GDM1 (cell line): ENCODE data around the gene DCTN4.
"Not testable (repeated sequence)": the region's sequence is repeated elsewhere in the genome, so short reads cannot be mapped to it uniquely, and the experiment has no call there.

Experiments used
- DNase-seq: peaks from one replicate; lab custom pipeline; 2025; lab: John Stamatoyannopoulos, UW

Gene DCTN4

DNA sequence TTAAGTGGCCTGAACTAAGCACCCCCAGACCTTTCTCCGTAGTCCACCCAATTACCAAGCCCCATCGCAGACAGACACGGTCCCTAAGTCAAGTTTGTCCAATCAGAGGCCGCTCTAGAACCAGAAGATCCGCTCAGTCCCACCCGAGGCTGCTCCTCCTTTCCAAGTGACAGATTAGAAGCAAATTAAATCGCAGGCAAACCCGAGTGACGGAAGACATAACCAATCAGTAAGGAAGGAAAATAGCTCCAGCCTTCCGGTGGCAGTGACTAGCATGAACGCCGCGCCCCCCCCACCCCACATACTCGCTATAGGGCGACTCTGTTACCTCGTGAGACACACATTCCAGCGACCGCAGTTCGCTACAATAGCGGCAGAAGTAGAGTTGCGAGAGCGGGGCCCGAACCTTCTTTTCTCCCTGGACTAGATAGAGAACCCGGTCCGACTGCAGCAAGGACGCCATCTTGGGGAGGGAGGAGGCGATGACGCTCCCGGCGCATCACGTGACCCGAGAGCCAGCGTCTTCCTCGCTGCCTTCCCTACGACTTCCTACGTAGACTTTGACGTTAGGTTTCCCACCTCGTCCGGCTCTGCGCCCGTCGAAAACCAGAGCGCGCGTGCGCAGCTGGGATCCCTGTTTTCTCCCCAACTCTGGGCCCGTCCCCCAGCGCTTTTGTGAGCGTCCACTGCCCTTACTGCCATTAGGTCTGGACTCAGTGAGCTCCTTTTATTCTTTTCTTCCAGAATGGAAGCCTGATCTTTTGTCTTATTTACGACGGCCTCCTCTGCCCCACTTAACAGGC is at the start of gene DCTN4:
Gene DCTN4, minus strand, starts transcription at position 487 of the 803 bp plus-strand sequence. Its CDS starts 24 bp downstream, at position 463.
- peak; percentile 95 for DNase-seq

DNA sequence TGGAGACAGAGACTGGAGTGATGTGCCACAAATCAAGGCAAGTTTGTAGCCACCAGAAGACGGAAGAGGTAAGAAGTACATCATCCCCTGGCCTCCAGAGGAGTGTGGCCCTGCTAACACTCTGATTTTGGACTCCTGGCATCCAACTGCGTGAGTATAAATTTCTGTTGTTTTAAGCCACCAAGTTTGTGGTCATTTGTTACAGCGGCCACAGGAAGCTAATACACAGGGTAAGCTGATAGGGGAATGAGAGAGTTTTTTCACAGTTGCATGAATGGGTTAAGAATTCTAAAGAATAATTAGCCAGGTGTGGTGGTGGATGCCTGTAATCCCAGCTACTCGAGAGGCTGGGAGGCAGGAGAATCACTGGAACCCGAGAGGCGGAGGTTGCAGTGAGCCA is 45.6 kb upstream of the DCTN4 start:
- DNase-seq = no peak

DNA sequence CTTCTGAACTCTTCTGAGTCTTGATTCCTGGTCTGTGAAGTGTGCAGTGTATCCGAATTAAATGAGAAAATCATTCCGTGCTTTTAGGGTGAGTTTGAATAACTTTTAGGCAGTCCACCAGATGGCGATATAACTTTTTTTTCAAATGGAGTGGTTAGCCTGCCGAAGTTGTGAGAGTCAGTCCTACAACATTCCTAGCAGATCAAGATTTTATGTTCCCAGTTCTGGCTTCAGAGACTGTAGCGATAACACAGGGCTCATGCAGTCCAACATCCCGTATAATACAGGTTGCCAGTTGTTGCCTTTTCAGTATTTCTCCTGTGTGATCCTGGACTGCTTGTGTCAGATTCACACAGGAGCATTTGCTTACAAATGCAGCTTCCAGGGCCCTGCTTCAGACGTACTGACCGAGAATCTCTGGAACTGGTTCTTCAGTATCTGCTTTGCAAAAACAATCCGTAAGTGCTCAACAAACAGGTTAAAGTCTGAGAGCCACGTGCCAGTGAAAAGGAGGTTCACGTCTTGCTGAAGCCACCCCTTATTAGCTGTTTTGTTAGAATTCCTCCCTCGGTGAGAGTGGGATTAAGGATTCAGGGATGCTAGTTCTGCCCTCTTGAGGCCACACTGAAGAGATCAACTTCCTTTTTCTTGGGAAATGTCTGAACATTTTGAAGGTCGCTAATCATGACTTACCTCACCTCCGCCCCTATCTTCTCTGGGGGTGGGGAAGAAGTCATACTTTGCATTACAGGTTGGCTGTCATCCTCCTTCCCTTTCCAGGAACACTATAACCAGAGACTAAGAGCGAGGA is 42.5 kb upstream of the DCTN4 start:
- DNase-seq = peak; percentile 3

DNA sequence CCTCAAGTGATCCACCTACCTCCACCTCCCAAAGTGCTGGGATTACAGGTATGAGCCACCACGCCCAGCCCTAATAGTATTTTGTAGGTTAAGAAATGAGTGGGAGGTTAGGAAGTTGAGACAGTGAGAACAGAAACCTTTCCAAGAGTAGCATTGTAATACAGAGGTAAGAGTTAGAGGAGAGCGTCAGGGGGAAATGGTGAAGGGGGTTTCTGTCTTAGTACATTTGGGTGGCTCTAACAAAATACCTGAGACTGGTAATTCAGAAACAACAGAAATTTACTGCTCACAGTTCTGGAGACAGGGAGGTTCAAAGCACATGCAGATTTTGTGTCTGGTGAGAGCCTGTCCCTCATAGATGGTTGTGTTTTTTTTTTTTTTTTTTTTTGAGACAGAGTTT is 38.6 kb upstream of the DCTN4 start:
- DNase-seq = no peak

DNA sequence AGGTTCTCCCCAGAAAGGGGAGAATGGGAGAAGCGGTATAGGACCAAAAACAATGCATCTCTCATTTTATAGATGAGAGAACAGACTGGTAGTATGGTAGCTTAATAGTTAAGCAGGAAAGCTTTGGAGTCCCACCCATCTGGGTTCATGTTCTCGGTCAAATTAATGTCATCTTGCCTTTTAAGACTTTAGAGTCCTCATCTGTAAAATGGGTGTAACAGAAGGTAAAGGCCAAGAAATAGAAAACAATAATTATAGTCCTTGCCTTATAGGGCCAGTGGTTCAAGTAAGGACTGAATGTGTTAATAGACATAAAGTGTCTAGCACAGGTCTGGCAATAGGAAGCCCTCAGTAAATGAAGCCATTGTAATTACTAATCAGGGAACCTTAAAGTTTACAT is 36.1 kb upstream of the DCTN4 start:
- DNase-seq = no peak

DNA sequence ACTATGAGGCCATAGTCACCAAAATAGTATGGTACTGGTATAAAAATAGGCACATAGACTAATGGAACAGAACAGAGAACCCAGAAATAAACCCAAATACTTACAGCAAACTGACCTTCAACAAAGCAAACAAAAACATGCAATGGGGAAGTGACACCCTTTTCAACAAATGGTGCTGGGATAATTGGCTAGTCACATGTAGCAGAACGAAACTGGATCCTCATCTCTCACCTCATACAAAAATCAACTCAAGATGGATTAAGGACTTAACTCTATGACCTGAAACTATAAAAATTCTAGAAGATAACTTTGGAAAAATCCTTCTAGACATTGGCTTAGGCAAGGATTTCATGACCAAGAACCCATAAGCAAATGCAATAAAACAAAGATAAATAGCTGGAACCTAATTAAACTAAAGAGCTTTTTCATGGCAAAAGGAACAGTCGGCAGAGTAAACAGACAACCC is 34.6 kb upstream of the DCTN4 start:
- not testable (repeated sequence) for DNase-seq

DNA sequence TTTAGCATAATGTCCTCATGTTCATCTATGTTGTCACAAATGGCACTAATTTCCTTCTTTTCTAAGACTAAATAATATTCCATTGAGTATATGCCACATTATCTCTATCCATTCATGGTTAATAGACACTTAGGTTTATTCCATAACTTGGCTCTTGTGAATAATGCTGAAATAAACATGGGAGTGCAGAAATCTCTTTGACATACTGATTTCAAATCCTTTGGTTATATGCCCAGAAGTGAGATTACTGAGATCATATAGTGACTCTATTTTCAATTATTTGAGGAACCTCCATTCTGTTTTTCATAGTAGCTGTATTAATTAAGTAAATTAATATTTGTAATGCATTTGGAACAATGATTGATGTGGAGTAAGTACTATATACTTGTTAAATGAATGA is 32.7 kb upstream of the DCTN4 start:
- DNase-seq = no peak

DNA sequence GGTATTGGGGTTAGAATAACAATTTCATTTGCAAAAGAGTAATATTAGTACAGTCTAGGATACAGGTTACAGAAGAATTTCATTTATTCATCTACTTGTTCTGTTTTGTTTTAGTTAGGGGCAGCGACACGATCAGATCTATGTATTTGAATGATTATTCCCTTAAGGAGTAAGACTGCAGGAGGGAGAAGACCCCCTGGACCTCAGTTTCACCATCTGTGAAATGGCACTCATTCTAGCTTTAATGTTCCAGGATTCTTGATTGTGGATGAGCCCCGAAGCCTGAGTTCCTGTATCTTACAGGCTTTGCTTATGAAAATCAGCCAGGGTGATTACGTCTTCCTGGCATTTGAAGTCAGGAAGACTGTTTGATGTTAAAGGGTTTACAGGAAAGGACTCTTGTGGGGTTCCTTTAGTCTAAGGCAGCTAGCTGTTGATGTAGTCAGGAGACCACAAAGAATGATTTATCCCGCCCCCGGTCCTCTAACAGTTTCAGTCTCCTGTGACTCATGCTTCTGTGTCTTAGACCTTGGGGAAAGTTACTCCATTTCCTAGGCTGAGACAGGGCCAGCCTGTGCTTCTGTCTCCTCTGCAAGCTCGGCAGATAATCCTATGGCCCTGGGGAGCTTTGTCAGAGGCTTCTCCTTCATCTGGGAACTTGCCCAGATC is 31.3 kb upstream of the DCTN4 start:
- peak; percentile 81 for DNase-seq

DNA sequence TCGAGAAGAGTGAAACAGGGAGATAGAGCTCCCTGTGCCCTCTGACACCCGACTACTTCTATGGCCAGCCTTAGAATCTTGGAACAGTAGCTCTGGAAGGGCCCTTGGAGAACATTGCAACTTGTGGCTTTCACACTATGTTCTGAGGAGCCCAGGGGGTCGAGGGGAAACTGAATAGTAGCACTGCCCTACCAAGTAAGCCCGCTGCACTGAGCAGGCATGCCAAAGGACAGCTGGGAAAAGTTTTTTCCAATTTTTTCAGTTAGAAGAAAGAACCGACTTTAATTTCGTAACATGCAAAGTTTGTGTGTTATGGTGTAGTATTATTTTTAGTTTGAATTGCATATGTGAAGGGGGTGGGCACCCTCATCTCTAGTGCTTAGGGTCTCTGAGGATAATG is 30.6 kb upstream of the DCTN4 start:
- DNase-seq = no peak

DNA sequence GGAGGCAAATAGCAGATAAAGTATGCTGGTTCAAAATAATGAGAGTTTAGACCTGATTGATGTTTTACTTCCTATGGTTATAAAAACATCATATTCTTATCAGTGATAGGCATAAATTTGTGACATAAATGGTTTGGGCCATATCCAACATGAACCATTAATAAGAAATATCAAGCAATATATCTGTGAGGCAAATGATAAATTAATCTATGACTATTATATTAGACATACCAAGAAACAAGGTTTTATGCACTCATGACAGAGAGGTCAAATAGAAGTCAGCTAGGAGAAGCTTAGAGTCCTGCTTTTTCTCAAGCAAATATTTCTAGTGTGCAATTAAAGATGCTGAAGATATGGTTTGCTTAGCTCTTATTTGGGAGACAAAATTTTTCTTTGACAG is 30.2 kb upstream of the DCTN4 start:
- DNase-seq = no peak

DNA sequence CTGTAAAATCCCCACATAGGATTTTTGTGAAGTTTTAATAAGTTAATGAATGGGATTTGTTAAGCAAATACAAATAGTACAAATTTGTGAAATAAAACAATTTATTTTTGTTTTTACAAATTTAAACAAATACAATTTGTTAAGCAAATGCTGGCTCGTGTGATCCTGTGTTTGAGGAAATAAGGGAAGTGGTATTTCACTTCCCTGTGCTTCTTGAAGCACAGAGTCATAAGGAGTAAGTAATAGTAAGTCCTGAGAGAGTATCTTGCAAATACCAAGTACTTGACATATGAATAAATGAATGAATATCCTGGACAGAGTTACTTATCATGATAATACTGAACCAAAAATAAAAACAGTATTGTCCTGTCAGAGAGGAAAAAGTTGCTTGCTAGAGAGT is 28.8 kb upstream of the DCTN4 start:
- peak; percentile 29 for DNase-seq

DNA sequence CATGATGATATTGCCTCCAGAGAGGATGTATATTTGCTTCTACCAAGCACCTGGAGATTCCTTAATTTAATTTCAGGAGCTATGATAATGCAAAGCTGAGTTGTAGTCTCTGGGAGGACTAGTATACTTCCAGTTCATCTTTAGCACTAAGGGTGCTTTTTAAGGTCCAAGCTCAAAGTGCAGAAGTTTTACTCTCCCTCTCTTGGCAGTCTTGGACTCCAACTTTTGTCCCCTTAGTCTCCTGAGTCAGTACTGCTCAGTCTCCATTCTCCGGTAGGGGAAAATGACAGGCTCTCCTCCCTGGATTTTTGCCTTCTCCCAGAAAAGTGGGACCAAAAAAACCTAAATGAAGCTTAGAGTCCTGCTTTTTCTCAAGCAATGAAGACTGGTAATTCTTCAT is 28.1 kb upstream of the DCTN4 start:
- DNase-seq = no peak

DNA sequence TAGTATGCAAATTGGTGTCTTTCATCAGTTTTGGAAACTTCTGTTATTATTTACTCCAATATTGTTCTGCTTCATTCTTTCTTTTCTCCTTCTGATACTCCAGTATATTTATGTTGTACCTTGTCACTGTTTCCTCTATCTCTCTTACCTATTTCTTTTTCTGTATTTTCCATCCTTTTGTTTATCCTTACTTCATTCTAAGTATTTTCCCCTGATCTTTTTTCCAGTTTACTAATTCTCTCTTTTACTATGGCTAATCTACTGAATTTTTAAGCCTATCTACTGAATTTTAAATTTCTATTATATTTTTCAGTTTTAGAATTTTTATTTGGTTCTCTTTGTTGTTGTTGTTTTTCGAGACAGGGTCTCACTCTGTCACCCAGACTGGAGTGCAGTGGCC is 27.1 kb upstream of the DCTN4 start:
- no peak for DNase-seq

DNA sequence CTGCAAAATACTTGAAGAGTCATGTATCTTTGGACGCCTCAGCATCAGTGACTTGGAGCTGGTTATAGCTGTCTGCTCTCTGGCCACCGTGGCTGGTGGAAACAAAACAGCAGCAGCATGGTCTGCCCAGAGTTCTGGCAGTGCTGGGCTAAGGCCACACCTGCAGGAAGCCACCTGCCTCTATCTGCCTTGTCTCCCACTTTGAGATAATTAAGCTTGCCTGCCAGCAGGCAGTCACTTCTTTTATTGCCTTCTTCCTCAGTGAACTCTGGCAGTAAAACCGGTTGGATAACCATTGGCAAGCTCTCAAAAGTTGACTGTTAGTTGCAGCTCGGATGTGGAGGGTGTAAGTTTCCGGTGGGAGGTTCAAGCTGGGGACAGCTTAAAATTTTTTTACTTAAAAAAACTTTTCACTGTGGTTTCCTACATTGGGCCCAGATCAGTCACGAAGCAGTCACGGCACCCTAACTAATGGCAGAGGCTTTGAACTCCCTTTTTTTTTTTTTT is 24.7 kb upstream of the DCTN4 start:
- peak; percentile 87 for DNase-seq

DNA sequence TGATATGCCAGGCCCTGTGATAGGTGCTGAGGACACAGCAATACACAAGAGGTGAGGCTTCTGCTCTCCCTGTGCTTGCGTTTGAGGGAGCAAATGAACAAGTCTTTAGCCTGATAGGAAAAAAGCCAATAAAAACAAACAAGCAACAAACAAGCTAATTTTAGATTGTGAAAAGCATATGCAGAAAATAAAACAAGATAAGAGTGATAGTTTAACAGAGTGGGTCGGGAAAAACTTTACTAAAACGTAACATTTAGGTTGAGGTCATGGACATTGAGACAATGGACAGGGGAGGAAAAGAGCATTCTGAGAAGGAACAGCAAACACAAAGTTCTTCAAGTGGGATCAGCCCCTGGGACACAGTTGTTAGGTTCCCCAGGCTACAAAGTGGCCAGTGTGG is 24.0 kb upstream of the DCTN4 start:
- no peak for DNase-seq

DNA sequence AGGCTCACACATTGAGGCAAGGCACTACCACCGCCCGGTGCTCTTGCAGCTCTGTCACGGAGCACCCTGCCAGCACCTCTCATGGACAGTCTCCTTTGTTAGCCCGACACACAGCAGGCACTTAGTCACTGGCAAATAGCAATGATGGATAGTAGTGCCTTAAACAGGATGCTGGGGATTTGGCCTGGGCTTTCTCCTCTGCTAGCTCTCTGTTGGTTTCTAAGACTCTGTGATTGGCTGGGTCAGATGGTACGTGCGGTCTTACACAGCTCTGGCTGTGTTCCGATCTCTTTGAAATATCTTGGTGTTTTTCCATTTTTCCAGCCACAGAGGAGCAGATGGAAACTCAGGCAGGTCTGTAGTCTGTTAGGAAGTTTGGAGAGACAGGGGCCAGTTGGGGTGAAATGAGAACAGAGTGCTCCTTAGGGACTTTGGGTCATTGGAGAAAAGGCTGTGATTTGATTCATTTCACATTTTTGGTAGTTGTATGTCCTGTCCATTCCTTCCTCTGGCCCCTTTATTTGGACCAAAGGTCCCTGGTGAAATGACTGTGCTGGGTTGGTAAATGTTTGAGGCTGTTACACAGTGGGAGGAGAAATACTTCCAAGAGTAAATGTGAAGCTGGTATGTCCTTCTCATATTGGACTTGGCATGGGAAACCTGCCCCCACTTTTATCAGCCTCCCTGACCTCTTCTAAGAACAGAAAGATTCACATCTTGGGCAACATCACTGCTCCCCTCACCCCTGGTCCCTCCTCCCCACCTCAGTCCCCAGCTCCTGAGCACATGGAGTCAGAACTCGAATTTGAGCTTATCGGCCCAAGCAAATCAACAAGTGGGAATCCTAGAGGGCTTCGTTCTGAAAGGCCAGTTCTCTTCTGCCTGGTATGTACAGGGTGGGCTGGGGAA is 23.1 kb upstream of the DCTN4 start:
- no peak for DNase-seq

DNA sequence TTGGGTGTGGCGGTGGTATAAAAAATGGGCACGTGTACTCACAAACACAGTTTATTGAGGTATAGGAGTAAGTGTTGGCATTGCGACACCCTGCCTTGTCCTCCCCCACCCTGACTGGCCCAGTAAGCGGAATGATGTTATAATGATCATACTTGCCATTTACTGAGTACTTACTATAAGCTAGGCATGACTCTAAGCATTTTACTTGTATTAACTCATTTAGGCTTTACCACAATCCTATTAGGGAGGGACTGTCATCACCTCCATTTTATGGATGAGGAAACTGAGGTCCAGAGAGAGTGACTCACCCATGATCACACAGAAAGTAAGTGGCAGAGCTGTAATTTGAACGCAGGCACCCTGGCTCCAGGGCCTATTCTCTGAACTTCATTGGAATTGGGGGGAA is 22.0 kb upstream of the DCTN4 start:
- DNase-seq = no peak

DNA sequence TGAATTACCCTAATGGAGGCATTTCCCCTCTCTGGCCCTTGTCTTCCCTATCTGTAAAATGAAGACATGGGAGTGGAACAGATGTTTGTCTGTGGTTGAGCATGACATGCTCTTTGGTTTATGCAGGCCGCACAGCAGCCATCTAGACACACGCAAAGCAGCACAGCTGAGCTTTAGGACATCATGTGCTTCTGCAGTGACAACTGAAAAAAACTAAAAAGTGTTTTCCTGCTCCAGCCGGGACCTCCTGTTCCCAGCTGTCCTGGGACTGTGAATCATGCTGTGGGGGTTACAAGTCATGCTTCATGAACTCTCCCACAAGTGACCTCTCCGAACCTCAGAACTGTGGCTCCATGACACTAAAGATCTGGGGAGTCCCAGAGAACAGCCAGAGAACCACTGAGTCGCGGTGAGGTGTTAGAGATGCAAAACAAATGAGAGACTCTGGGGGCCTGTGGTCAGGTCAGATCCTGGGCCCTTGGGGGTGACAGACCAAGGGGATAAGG is 21.4 kb upstream of the DCTN4 start:
- DNase-seq = peak; percentile 9

DNA sequence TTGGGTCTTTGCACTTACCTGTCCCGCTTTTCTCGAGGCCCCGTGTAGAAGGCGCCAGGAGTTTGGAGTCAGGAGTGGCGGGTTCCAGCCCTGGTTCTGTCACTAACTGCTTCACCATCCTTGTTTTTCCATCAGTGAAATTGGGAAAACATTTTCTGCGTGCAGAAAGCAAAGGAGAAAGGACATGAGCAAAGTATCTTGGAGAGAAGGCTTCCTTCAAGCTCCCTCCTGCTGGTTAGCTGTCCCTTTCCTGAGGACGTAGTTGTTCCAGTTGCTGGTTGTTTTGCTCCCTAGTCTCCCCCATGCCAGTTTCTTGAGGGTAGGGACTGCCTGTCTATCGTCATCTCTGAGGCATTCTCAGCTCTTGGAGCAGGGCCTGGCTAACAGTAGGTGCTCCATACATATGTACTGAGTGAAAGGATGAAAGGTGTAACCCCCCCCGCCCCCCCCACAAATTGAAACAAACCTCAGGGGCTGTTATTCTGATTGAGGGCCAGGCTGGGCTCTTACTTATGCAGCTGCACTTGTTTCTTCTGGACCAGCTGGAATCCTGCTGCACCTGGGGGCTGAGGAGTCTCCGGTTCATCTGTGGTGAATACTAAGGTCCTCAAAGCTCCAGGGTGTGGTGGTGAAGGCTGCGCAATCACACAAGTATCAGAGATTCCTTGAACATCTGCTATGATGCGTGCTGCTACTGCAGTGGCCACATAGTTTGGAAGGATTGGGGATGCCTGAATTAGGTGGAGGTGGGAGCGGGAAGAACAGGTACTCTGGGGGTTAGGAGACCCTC is 20.8 kb upstream of the DCTN4 start:
- no peak for DNase-seq
